Measurements from ENCODE around the gene TMEFF1. TPM values are rescaled to one million over a fixed set of nuclear protein-coding genes. Genes with fewer than 3 reads are reported as not detected.

TMEFF1 gene
- total RNA-seq, 4 donors from 2014 or later: 2.0 to 10.4 (median 4.8) TPM

DNA sequence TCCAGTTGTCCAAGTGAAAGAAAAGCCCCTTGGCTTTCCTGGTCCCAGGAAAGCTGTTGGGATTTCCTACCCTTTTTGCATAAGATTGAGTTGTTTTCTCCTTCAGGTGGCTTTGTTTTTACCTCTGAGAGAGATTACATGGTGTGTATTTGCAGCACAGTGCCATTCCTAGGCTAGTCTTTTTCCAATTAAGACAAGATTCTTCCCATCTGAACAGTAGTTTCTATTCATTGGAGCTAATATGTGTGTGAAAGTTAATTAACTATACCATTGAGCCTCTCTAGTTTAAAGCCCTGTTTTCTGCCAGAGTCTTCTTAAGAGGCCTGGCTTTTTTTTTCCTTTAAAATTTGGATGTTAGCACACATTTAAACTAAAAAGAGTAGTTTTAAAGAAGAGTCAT, 25.9 kb upstream of the TMEFF1 start:
- DNase-seq: no peak
- no peaks in the 10 kb centered on the region for H3K36me3 ChIP-seq
- no peaks in the 10 kb centered on the region for H3K9me3 ChIP-seq
- H3K27ac ChIP-seq: no peak overlapping the region
- TF ChIP-seq, protein P1, sequence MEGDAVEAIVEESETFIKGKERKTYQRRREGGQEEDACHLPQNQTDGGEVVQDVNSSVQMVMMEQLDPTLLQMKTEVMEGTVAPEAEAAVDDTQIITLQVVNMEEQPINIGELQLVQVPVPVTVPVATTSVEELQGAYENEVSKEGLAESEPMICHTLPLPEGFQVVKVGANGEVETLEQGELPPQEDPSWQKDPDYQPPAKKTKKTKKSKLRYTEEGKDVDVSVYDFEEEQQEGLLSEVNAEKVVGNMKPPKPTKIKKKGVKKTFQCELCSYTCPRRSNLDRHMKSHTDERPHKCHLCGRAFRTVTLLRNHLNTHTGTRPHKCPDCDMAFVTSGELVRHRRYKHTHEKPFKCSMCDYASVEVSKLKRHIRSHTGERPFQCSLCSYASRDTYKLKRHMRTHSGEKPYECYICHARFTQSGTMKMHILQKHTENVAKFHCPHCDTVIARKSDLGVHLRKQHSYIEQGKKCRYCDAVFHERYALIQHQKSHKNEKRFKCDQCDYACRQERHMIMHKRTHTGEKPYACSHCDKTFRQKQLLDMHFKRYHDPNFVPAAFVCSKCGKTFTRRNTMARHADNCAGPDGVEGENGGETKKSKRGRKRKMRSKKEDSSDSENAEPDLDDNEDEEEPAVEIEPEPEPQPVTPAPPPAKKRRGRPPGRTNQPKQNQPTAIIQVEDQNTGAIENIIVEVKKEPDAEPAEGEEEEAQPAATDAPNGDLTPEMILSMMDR (IDR thresholded peaks at IDR 0.05): no peak
- TF ChIP-seq POLR2A (IDR thresholded peaks at IDR 0.05): no peak
- H3K27me3 ChIP-seq: no peaks in the 10 kb centered on the region
- no peaks in the 10 kb centered on the region for H3K4me1 ChIP-seq
- intact Hi-C loops (cut with DNase I): no loop called here
- no peak overlapping the region for H3K4me3 ChIP-seq (replicated peaks in 1 of 3)

- no peaks in the 10 kb centered on the region for H3K9me3 ChIP-seq
- no peak overlapping the region for H3K27ac ChIP-seq
- no peaks in the 10 kb centered on the region for H3K27me3 ChIP-seq
- H3K36me3 ChIP-seq: peaks cover 5 to 6% of the 10 kb centered on the region in 2 donors
- DNase-seq: no peak
- no peak for TF ChIP-seq POLR2A (IDR thresholded peaks at IDR 0.05)
- TF ChIP-seq, protein P1 (IDR thresholded peaks at IDR 0.05): no peak
- H3K4me3 ChIP-seq (replicated peaks in 1 of 3): no peak overlapping the region
- 97 to 98% methylated on average over 2 of the region's 2 CpGs for WGBS, 2 donors
- intact Hi-C loops (cut with DNase I): no loop called here
- no peaks in the 10 kb centered on the region for H3K4me1 ChIP-seq
These were observed 24.7 kb upstream of the TMEFF1 start for GRCh38 chr9:100448266-100448665.

DNA sequence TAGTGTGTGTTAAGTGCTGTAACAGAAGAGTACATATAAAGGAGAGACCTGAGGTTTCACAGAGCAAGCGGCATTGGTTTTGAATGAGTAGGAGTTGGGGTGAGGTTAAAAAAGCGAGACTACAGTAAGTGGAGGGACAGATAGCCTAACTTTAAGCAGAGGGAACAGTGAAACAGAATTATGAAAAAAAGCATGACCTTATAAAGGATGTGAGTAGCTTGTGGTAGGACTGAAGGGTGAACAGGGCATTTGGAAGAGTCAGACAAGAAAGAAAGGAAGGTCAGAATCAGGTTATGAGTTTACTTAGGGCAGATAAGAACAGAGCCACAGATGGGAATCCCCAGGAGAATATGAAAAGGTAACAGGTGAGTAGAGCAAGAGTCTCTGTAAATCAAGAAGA, 23.5 kb upstream of the TMEFF1 start:
- Histone ChIP-seq H3K4me3 (replicated peaks in 1 of 3) (no peak overlapping the region), H3K9me3 (no peaks in the 10 kb centered on the region)

DNA sequence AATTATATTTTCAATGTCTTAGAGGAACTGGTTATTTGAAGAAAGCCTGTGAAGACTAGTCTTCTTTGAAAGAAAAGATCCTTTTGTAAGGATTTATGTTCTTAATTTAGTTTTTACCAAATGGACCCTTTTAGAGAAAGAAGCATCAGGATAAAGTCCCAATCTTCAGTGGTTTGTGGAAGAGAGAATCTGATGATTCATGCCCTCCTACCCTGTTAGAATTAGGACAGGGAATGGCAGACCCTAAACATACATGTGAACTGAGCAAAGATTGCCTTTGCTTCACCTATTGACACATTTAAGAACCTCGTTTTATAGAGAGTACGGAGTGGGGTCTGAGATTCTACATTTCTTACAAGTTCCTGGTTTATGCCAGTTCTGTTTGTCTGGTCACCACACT, 20.1 kb upstream of the TMEFF1 start:
- TF ChIP-seq POLR2A (IDR thresholded peaks at IDR 0.05): no peak
- TF ChIP-seq, protein P1 (IDR thresholded peaks at IDR 0.05): no peak
- 98 to 100% methylated on average over 2 of the region's 2 CpGs for whole genome bisulfite sequencing, 2 donors
- no peaks in the 10 kb centered on the region for H3K27me3 ChIP-seq
- no peak for DNase-seq
- no peaks in the 10 kb centered on the region for H3K9me3 ChIP-seq
- no peaks in the 10 kb centered on the region for H3K4me1 ChIP-seq
- intact Hi-C loops (cut with DNase I): no loop called here
- H3K36me3 ChIP-seq: peaks cover 5 to 6% of the 10 kb centered on the region in 2 donors
- no peak overlapping the region for H3K27ac ChIP-seq
- no peak overlapping the region for H3K4me3 ChIP-seq (replicated peaks in 1 of 3)

More for the DNA sequence above, 23.5 kb upstream of the TMEFF1 start:
- Histone ChIP-seq H3K4me1 (no peaks in the 10 kb centered on the region), H3K27ac (no peak overlapping the region), H3K36me3 (peaks cover 5 to 6% of the 10 kb centered on the region in 2 donors), H3K27me3 (no peaks in the 10 kb centered on the region)
- intact Hi-C loops (cut with DNase I): no loop called here
- 93 to 97% methylated on average over 2 of the region's 2 CpGs for WGBS, 2 donors
- no peak for TF ChIP-seq POLR2A (IDR thresholded peaks at IDR 0.05)
- TF ChIP-seq, protein P1 (IDR thresholded peaks at IDR 0.05): no peak
- no peak for DNase-seq

DNA sequence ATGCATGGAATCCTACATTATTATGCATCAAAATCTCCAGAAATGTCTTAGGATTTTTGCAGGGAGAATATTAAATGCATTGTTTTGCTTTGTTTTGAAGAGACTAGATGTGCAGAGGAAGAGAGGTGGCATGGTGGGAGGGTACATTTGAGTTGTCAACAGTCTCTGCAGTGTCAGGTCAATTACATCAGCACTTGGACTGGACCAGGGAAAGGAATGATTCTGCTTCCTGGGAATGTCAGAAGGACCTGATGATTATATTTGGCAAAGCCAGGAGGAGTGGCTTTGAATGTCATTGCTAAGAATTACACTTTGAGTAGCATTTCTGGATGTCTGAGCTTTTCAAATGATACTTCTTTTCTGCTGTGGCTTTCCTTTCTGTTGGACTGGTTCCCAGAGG, 17.5 kb upstream of the TMEFF1 start:
- Histone ChIP-seq H3K9me3 (no peaks in the 10 kb centered on the region), H3K4me3 (replicated peaks in 1 of 3) (no peak overlapping the region), H3K27ac (no peak overlapping the region), H3K27me3 (no peaks in the 10 kb centered on the region), H3K36me3 (peaks cover 5 to 6% of the 10 kb centered on the region in 2 donors), H3K4me1 (no peaks in the 10 kb centered on the region)
- intact Hi-C loops (cut with DNase I): no loop called here
- TF ChIP-seq, protein P1 (IDR thresholded peaks at IDR 0.05): no peak
- no peak for TF ChIP-seq POLR2A (IDR thresholded peaks at IDR 0.05)
- no peak for DNase-seq

Measured in thyroid gland (tissue), 4 donors.